ENCODE data around the gene CYBA. TPM values are rescaled to one million over a fixed set of nuclear protein-coding genes. Genes with fewer than 3 reads are reported as not detected.

The CYBA gene
- total and polyA plus RNA-seq, 9 of the 15 experiments (the other 6 are each of a cell fraction or from before 2014, with no cell fraction given) = 0.34 to 683 (median 93.0) TPM

DNA sequence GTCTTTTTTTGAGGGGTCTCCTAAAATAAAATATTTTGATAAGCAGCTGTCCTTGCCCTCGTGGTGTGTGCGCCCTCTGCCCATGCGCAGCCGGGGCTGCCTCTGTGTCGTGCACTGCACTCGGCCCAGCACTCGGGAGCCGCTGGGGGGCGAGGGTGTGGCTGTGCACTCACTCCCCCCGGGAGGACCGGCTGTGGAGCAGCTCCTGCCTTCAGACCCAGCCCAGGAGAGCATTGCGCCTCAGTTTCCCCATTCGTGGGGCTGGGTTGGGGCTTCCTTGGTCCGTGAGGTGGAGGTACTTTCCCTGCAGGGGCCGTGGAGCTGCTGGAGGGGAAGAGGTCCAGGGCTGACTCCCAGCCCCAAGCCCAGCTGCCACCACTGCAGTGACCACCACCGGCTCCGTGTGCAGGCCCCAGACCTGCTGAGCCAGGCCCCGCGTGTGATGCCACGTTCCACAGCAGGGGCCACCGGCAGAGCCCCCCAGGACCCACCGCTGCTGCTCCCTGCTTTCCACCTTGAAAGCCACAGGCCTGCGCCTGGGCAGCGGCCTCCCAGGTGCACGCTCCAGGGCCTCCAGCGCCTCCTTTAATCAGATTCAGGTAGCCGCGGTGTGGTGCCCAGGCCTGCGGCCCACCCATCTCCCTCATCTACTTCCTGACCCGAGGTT is 18.8 kb downstream of the CYBA start:
- no peak overlapping the region for H3K4me2 ChIP-seq (ENCODE audit: insufficient read depth, low read length)
- peaks cover 16% of the 10 kb centered on the region; the same call in 1 of the 2 replicates for H4K20me1 ChIP-seq (replicated peaks; ENCODE audit: control insufficient read depth, insufficient read depth, low read length)
- FAIRE-seq (no peak), DNase-seq (ENCODE audit: extremely low read depth in 1 of 4, low spot score in 3 of 4) (no peak), ATAC-seq (no peak)
- H3K9me1 ChIP-seq (ENCODE audit: control insufficient read depth, insufficient read depth, low read length) = no peaks in the 10 kb centered on the region
- no peaks in the 10 kb centered on the region for H3K79me2 ChIP-seq (ENCODE audit: control insufficient read depth, insufficient read depth, low read length)
- in situ Hi-C loops (cut with MboI) (no loop called here), intact Hi-C loops (cut with micrococcal nuclease) (no loop called here)
- no peak overlapping the region for H3K4me3 ChIP-seq
- ChIA-PET POLR2A (interaction anchor here (0.8 to 1.1 kb wide), 2 partner anchors 15 to 80 kb away, joined by 3 to 4 read pairs; no protein-coding TSS in a partner anchor), CTCF (ENCODE audit: low intra/inter-chr PET ratio) (no interaction called here)
- no peak overlapping the region for H3K27ac ChIP-seq (ENCODE audit: extremely low read depth, low read depth, low read length)
- no TSS peak for BruUV-seq (replicated peaks)
- TF ChIP-seq POLR2G (IDR thresholded peaks at IDR 0.05; ENCODE audit: low read depth, low read length) (peak; percentile 50; the same call in 1 of the 2 replicates), RBM22 (IDR thresholded peaks at IDR 0.05; ENCODE audit: low read depth, low read length, poor library complexity, severe bottlenecking) (peak; percentile 68), HMGN3 (IDR thresholded peaks at IDR 0.05; ENCODE audit: borderline replicate concordance, extremely low read depth, insufficient read length, low read depth, low read length) (peak; percentile 30), SMARCA4 (IDR thresholded peaks at IDR 0.05) (no peak), ILK (tag; IDR thresholded peaks at IDR 0.05; ENCODE audit: borderline replicate concordance, low read depth) (no peak)
- no peak overlapping the region; a peak in 1 of 4 replicates for H3K9ac ChIP-seq (ENCODE audit: insufficient read depth in 1 of 2, low read depth in 2 of 2, low read length in 2 of 2)
- H3K36me3 ChIP-seq (ENCODE audit: control insufficient read depth, insufficient read depth, low read length) = peaks cover 61% of the 10 kb centered on the region
- no peaks in the 10 kb centered on the region for H3K9me3 ChIP-seq (replicated peaks; ENCODE audit: control insufficient read depth, insufficient read depth, low read depth, low read length)
- peaks cover 26 to 71% of the 10 kb centered on the region in 2 experiments for H3K4me1 ChIP-seq (replicated peaks in 1 of 2; ENCODE audit: control insufficient read depth in 2 of 2, insufficient read depth in 2 of 2, low read length in 2 of 2)
- no peaks in the 10 kb centered on the region for H3K27me3 ChIP-seq (ENCODE audit: control insufficient read depth in 2 of 2, insufficient read depth in 2 of 2, low read length in 2 of 2)
- H2AFZ ChIP-seq (ENCODE audit: low read depth, low read length) = no peak overlapping the region
- 81% methylated on average over 28 of the region's 30 CpGs for WGBS (ENCODE audit: insufficient coverage, low coverage, missing lambda C conversion rate)
